Astrocyte (in vitro differentiated cells and primary cell): ENCODE measurements around the gene KCTD20.

ENCODE experiments used
- CTCF ChIP-seq: IDR thresholded peaks from 2 replicates; pipeline ENCODE4 v1.5.1; 2011; ENCODE audit warnings: low read depth, mild to moderate bottlenecking, inconsistent platforms, low read length, moderate library complexity; ENCODE audit not compliant: insufficient read depth
- EZH2 ChIP-seq: IDR thresholded peaks from 2 replicates; pipeline ENCODE4 v1.6.1; 2012; ENCODE audit warnings: mild to moderate bottlenecking, low read length, inconsistent platforms; ENCODE audit not compliant: insufficient read depth

DNA sequence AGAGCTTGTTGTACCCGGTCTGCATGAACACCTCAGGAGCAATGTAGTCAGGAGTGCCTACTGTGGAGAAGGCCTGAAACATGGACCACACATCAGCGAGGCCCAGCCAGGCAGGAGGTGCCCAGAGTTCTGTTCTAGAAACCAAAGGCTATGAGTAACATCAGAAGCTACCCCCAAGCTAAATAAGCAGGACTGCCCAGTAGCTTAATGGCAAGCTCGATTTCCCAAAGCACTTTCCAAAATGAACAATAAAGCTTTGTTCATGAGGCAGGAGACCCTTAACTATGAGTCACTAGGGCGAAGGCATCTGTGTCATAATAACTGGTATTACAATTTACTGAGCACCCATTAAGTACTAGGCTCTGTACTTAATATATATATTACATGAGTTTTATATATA, 57.1 kb downstream of the KCTD20 start:
- TF ChIP-seq CTCF (no peak), EZH2 (no peak)
